HG03064 (cell line): ENCODE results near the gene KDM3B.

ENCODE experiments used
- ATAC-seq: cut with Tn5 transposase; IDR thresholded peaks from one replicate; pipeline ENCODE4 v1.9.1; 2021; ENCODE audit warnings: low read depth; ENCODE audit not compliant: unreplicated experiment

Gene KDM3B

GRCh38 chr5:138448481-138449398 is 96.3 kb downstream of the KDM3B start:
- ATAC-seq = no peak

GRCh38 chr5:138449501-138450239 is 97.2 kb downstream of the KDM3B start:
- no peak for ATAC-seq

- ATAC-seq = no peak
Observed at GRCh38 chr5:138450971-138451370, 98.5 kb downstream of the KDM3B start.

GRCh38 chr5:138452720-138453119 is 100.2 kb downstream of the KDM3B start:
- no peak for ATAC-seq

GRCh38 chr5:138453590-138453989 is 101.1 kb downstream of the KDM3B start:
- ATAC-seq = no peak

- ATAC-seq = no peak
Observed at GRCh38 chr5:138454121-138454520, 101.6 kb downstream of the KDM3B start.

- no peak for ATAC-seq
Observed at GRCh38 chr5:138455232-138455930, 102.9 kb downstream of the KDM3B start.

- no peak for ATAC-seq
Observed at GRCh38 chr5:138457531-138458275, 105.2 kb downstream of the KDM3B start.

- no peak for ATAC-seq
Observed at GRCh38 chr5:138458384-138458783, 105.9 kb downstream of the KDM3B start.

- ATAC-seq = no peak
Observed at GRCh38 chr5:138458856-138459255, 106.4 kb downstream of the KDM3B start.

- ATAC-seq = no peak
Observed at GRCh38 chr5:138459311-138459933, 106.9 kb downstream of the KDM3B start.

- ATAC-seq = no peak
Observed at GRCh38 chr5:138460032-138460693, 107.7 kb downstream of the KDM3B start.

- ATAC-seq = no peak
Observed at GRCh38 chr5:138461343-138462125, 109.0 kb downstream of the KDM3B start.

GRCh38 chr5:138463419-138464007 is 111.0 kb downstream of the KDM3B start:
- ATAC-seq = no peak

- peak; percentile 50 for ATAC-seq
Observed at GRCh38 chr5:138464008-138464387, 111.5 kb downstream of the KDM3B start.

- peak; percentile 69 for ATAC-seq
Observed at GRCh38 chr5:138464388-138465260, 112.1 kb downstream of the KDM3B start.
